ENCODE results near the gene KIF12. TPM values are rescaled to one million over a fixed set of nuclear protein-coding genes. Genes with fewer than 3 reads are reported as not detected.

Gene KIF12
- polyA plus RNA-seq, 1 donor (not counting 4 experiments of a cell fraction or from before 2014, with no cell fraction given) = 1.5 TPM

DNA sequence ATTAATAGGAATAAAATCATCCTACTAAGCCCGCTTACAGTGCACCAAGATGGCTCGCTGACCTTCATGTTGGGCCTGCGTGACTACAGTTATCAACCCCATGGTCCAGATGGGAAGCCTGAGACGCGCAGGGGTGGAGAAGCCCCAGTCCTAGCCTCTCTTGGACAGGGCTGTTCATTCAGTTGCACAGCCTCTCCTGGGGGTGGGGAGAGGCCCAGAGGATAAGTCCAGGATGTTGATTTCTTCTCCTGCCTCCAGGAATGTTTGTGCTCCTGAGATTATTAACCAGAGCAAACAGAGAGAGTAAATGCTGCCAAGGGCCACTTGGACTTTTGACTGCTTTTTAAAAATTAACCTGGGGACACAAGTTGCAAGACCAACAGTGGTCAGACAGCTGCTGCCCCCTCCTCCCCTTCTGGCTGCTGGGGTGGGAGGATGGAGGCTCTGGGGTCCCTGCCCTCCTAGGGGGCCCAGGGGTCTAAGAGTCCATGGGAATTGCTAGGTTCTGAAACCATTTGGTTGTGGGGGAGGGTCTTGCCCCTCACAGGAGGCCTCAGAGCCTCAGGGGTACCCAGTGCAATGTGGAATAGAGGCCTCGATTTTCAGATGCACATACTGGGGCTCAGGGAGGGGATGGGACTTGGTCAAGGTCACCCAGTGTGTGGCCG is 18.2 kb downstream of the KIF12 start:
- Histone ChIP-seq H4K20me1 (ENCODE audit: control insufficient read depth, extremely low read depth, insufficient read depth, low read length) (no peaks in the 10 kb centered on the region), H3K4me2 (ENCODE audit: control insufficient read depth, extremely low read depth, insufficient read depth, low read depth, low read length) (no peak overlapping the region), H3K27me3 (ENCODE audit: control insufficient read depth, extremely low read depth, insufficient read depth, low read length) (peaks cover 29% of the 10 kb centered on the region), H3K9ac (ENCODE audit: control insufficient read depth, extremely low read depth, insufficient read depth, low read length) (no peak overlapping the region), H3K79me2 (ENCODE audit: control insufficient read depth, insufficient read depth, low read length) (no peaks in the 10 kb centered on the region), H3K27ac (ENCODE audit: control insufficient read depth, insufficient read depth, low read length) (no peak overlapping the region), H3K4me3 (ENCODE audit: control insufficient read depth in 2 of 3, extremely low read depth in 1 of 3, insufficient read depth in 2 of 3, low read depth in 1 of 3, low read length in 3 of 3) (no peak overlapping the region), H3K9me1 (ENCODE audit: control insufficient read depth, extremely low read depth, insufficient read depth, low read length) (no peaks in the 10 kb centered on the region), H3K4me1 (ENCODE audit: control insufficient read depth, extremely low read depth, insufficient read depth, low read length) (peaks cover under 1% of the 10 kb centered on the region), H3K36me3 (ENCODE audit: control insufficient read depth in 2 of 2, extremely low read depth in 1 of 2, insufficient read depth in 2 of 2, low read length in 2 of 2) (no peaks in the 10 kb centered on the region), H3K9me3 (ENCODE audit: control insufficient read depth, low read depth, low read length) (no peaks in the 10 kb centered on the region), H2AFZ (ENCODE audit: control insufficient read depth, low read length) (no peak overlapping the region)
- DNase-seq (ENCODE audit: low read depth, low spot score) = no peak
- FAIRE-seq = no peak
- TF ChIP-seq EZH2 (IDR thresholded peaks at IDR 0.05; ENCODE audit: low read length) = no peak
- TF ChIP-seq, protein P1, sequence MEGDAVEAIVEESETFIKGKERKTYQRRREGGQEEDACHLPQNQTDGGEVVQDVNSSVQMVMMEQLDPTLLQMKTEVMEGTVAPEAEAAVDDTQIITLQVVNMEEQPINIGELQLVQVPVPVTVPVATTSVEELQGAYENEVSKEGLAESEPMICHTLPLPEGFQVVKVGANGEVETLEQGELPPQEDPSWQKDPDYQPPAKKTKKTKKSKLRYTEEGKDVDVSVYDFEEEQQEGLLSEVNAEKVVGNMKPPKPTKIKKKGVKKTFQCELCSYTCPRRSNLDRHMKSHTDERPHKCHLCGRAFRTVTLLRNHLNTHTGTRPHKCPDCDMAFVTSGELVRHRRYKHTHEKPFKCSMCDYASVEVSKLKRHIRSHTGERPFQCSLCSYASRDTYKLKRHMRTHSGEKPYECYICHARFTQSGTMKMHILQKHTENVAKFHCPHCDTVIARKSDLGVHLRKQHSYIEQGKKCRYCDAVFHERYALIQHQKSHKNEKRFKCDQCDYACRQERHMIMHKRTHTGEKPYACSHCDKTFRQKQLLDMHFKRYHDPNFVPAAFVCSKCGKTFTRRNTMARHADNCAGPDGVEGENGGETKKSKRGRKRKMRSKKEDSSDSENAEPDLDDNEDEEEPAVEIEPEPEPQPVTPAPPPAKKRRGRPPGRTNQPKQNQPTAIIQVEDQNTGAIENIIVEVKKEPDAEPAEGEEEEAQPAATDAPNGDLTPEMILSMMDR (optimal IDR thresholded peaks at IDR 0.05 in 1 of 3, IDR thresholded peaks at IDR 0.05 in 1 of 3, conservative IDR thresholded peaks at IDR 0.05 in 1 of 3; ENCODE audit: extremely low read depth in 1 of 3, insufficient read depth in 2 of 3, low read length in 3 of 3) = no peak
- dilution Hi-C loops (cut with MboI; ENCODE audit: extremely low pct_ligation_motif_present, low sequenced_read_pairs) = no loop called here

DNA sequence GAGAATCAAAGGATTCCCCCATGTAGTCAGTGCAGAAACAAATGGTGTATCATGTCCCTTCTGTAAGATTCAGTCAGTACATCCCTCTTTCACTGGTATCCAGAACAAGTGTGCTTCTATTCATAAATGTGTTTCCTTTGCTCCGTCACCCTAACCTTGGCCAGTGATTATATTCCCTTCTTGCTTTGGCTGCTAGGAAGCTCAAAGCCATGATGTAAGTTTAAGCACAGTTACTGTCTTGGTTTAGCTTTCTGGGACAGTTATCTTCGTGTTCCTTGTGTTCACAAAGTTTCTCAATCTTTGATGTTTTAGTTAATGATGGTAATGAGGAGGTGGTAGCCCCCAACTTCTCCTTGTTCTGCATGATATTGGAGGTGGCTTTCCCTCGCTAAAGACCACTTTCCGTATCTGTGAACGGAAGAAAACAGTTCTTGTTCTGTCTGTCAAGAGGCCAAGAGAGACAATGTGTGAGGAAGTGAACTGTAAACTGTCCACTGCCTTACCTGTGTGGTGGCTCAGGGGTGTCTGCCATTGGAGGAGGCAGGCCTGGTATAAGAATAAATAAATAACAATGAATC is 18.8 kb downstream of the KIF12 start:
- no peaks in the 10 kb centered on the region for H3K9me3 ChIP-seq (ENCODE audit: control insufficient read depth, low read depth, low read length)

More for the DNA sequence above, 18.8 kb downstream of the KIF12 start:
- dilution Hi-C loops (cut with MboI; ENCODE audit: extremely low pct_ligation_motif_present, low sequenced_read_pairs) = no loop called here
- DNase-seq (ENCODE audit: low read depth, low spot score) (no peak), FAIRE-seq (no peak)
- Histone ChIP-seq H3K27me3 (ENCODE audit: control insufficient read depth, extremely low read depth, insufficient read depth, low read length) (peaks cover 35% of the 10 kb centered on the region), H3K9ac (ENCODE audit: control insufficient read depth, extremely low read depth, insufficient read depth, low read length) (no peak overlapping the region), H3K79me2 (ENCODE audit: control insufficient read depth, insufficient read depth, low read length) (no peaks in the 10 kb centered on the region), H3K27ac (ENCODE audit: control insufficient read depth, insufficient read depth, low read length) (no peak overlapping the region), H4K20me1 (ENCODE audit: control insufficient read depth, extremely low read depth, insufficient read depth, low read length) (no peaks in the 10 kb centered on the region), H2AFZ (ENCODE audit: control insufficient read depth, low read length) (no peak overlapping the region), H3K36me3 (ENCODE audit: control insufficient read depth in 2 of 2, extremely low read depth in 1 of 2, insufficient read depth in 2 of 2, low read length in 2 of 2) (no peaks in the 10 kb centered on the region), H3K9me1 (ENCODE audit: control insufficient read depth, extremely low read depth, insufficient read depth, low read length) (no peaks in the 10 kb centered on the region), H3K4me1 (ENCODE audit: control insufficient read depth, extremely low read depth, insufficient read depth, low read length) (no peaks in the 10 kb centered on the region), H3K4me2 (ENCODE audit: control insufficient read depth, extremely low read depth, insufficient read depth, low read depth, low read length) (no peak overlapping the region), H3K4me3 (ENCODE audit: control insufficient read depth in 2 of 3, extremely low read depth in 1 of 3, insufficient read depth in 2 of 3, low read depth in 1 of 3, low read length in 3 of 3) (no peak overlapping the region)
- no peak for TF ChIP-seq EZH2 (IDR thresholded peaks at IDR 0.05; ENCODE audit: low read length)
- TF ChIP-seq, protein P1 (optimal IDR thresholded peaks at IDR 0.05 in 1 of 3, IDR thresholded peaks at IDR 0.05 in 1 of 3, conservative IDR thresholded peaks at IDR 0.05 in 1 of 3; ENCODE audit: extremely low read depth in 1 of 3, insufficient read depth in 2 of 3, low read length in 3 of 3) = no peak

Measured in keratinocyte (primary cell).